Measurements from ENCODE around the gene MED15. TPM values are rescaled to one million over a fixed set of nuclear protein-coding genes. Genes with fewer than 3 reads are reported as not detected.
"Not testable (repeated sequence)": the region's sequence is repeated elsewhere in the genome, so short reads cannot be mapped to it uniquely, and the experiment has no call there.

MED15 gene
- total RNA-seq, 4 donors from 2014 or later = 37.5 to 69.4 (median 52.7) TPM

DNA sequence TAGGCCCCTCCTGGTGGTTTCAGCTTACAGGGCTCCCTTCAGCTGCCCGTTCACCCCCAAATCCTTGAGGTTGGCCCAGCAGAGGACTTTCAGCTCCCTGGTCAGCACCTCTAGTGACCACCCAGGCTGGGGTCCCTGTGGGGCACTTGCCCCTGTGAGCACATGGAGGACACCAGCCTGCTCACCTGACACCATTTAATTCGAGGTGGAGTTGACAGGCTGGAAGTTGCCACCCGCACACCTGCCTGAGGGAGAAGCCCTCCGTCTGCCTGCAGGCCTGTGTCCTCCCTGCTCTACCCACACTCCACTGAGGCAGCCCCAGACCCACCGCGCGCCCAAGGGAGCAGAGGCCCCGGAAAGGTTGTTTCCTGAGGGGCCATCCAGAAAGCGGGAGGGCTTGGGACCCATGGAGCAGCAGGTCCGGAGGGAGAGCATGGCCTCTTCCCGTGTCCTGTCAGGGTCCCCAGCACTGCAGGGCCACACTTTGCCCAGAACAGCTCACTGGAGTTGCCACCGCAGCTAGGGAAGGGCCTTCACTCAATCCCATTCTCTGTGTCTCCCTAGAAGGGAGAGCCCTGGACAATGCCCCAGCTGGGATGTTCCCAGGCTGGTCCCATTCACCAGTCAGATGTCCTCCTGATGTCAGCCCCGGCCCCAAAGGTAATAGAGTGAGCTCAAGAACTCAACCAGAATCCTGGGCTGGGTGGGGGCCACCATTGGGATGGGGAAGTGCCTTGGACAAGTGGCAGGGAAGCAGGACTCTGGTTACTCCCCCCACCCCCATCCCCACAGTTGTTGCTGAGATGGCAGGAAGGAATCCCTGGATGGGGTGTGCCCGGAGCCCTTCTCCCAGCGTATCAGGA, 82.4 kb downstream of the MED15 start:
- H3K36me3 ChIP-seq = peaks cover 0 to 31% of the 10 kb centered on the region in 2 donors
- in situ Hi-C loops (cut with MboI; ENCODE audit: low sequenced_read_pairs in 4 of 4) (no loop called here), intact Hi-C loops (cut with DNase I; ENCODE audit: low total_unique reads) (no loop called here)
- TF ChIP-seq POLR2A (IDR thresholded peaks at IDR 0.05) = no peak
- TF ChIP-seq, protein P1, sequence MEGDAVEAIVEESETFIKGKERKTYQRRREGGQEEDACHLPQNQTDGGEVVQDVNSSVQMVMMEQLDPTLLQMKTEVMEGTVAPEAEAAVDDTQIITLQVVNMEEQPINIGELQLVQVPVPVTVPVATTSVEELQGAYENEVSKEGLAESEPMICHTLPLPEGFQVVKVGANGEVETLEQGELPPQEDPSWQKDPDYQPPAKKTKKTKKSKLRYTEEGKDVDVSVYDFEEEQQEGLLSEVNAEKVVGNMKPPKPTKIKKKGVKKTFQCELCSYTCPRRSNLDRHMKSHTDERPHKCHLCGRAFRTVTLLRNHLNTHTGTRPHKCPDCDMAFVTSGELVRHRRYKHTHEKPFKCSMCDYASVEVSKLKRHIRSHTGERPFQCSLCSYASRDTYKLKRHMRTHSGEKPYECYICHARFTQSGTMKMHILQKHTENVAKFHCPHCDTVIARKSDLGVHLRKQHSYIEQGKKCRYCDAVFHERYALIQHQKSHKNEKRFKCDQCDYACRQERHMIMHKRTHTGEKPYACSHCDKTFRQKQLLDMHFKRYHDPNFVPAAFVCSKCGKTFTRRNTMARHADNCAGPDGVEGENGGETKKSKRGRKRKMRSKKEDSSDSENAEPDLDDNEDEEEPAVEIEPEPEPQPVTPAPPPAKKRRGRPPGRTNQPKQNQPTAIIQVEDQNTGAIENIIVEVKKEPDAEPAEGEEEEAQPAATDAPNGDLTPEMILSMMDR (IDR thresholded peaks at IDR 0.05 in 4 of 5, conservative IDR thresholded peaks at IDR 0.05 in 1 of 5) = no peak
- H3K27ac ChIP-seq = no peak overlapping the region
- DNase-seq = no peak
- H3K9me3 ChIP-seq = no peaks in the 10 kb centered on the region
- H3K4me1 ChIP-seq = no peaks in the 10 kb centered on the region
- H3K27me3 ChIP-seq = no peaks in the 10 kb centered on the region
- no peak overlapping the region for H3K4me3 ChIP-seq
- no peak for ATAC-seq

DNA sequence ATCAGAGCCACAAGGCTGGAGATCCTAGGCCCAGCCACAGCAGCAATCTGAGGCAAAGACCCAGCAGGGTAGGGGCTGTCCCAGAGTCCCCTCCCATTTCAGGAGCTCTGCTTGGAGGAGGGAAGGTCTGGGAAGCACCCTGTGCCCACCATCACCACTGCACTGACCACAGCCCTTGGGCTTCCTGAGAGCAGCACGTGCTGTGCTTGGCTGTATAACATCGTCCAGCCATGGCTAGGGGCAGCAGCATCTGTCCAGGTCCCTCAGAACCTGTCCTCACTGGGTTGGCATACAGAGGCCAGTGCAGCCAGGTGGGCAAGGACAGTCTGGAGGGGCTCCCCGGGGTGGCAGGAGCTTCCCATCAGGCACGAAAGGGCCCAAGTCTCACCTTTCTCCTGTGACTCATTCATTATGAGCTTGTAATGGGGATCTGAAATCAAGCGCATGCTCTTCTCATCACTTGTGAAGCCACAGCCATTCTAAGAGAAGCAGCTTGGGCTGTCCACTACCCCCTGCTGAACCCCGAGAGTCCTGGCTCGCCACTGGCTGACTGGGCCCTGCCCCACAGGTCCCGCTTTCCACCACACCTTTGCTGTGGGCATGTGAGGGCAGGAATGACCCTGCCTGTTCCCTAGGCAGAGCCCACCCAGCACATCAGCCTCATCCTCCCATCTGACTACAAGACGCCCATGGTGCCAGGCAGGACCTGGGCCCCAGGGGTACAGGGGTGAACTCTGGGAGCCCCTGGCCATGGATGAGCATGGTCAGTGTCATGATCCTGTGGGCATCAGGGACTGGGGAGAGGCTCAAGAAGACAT, 83.3 kb downstream of the MED15 start:
- H3K4me3 ChIP-seq = no peak overlapping the region
- H3K36me3 ChIP-seq = peaks cover 0 to 23% of the 10 kb centered on the region in 2 donors
- DNase-seq = no peak
- no peak for TF ChIP-seq POLR2A (IDR thresholded peaks at IDR 0.05)
- TF ChIP-seq, protein P1 (IDR thresholded peaks at IDR 0.05 in 4 of 5, conservative IDR thresholded peaks at IDR 0.05 in 1 of 5) = no peak
- in situ Hi-C loops (cut with MboI; ENCODE audit: low sequenced_read_pairs in 4 of 4) = no loop called here
- no peaks in the 10 kb centered on the region for H3K9me3 ChIP-seq
- H3K27me3 ChIP-seq = no peaks in the 10 kb centered on the region
- intact Hi-C loops (cut with DNase I; ENCODE audit: low total_unique reads) = no loop called here
- no peaks in the 10 kb centered on the region for H3K4me1 ChIP-seq
- ATAC-seq = no peak
- no peak overlapping the region for H3K27ac ChIP-seq

DNA sequence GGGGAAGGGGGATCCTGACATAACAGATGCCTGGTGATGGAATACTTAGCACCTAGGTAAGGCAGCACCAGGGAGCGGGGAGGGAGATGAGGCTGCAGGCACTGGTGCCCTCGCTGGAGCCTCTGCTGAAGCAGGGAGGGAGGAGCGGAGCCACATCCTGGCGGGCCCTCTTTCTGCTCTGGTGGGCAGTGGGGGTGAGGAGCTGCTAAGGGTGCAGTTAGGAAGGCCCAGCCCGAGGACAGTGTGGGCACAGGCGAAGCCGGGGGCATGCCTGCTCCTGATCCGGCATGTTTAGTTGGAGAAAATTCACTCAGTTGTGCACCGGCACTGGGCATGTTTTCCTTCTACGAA, 83.9 kb downstream of the MED15 start:
- ATAC-seq (no peak), DNase-seq (no peak)
- in situ Hi-C loops (cut with MboI; ENCODE audit: low sequenced_read_pairs in 4 of 4) = no loop called here
- TF ChIP-seq POLR2A (IDR thresholded peaks at IDR 0.05) = no peak
- TF ChIP-seq, protein P1 (IDR thresholded peaks at IDR 0.05 in 4 of 5, conservative IDR thresholded peaks at IDR 0.05 in 1 of 5) = no peak
- H3K36me3 ChIP-seq = peaks cover 0 to 17% of the 10 kb centered on the region in 2 donors
- H3K4me3 ChIP-seq = no peak overlapping the region
- H3K27me3 ChIP-seq = no peaks in the 10 kb centered on the region
- no peaks in the 10 kb centered on the region for H3K4me1 ChIP-seq
- no peaks in the 10 kb centered on the region for H3K9me3 ChIP-seq
- no peak overlapping the region for H3K27ac ChIP-seq
- intact Hi-C loops (cut with DNase I; ENCODE audit: low total_unique reads) = no loop called here

DNA sequence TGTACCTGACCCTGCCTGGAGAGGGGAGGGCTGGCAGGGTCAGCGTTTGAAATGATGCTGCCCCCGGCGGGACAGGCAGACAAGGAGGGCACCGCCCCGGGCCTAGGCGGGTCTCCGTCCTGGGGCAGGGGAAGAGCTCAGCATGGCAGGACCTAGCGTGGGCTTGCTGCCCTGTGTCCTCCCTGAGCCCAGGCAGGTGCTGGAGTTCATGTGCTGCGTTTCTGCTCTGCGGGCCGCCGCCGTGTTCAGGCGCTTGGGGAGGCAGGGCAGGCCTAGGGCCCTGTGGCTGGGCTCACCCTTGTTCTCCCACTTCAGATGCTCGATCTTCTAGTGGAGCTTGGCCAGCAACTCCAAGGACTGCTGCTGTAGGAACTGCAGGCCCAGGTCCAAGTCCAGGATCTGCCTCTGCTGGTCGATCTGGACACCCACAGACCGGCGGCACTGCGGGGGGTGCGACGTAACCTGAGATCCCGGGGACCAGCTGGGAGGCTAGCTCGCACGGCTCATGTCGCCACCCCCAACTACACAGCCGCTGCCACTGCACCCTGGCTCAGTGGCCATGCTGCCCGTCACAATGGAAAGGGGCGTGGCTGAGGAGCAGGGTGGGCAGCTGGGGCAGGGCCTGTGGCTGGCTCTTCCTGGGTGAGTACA, 84.4 kb downstream of the MED15 start:
- in situ Hi-C loops (cut with MboI; ENCODE audit: low sequenced_read_pairs in 4 of 4) = no loop called here
- Histone ChIP-seq H3K36me3 (peaks cover 0 to 12% of the 10 kb centered on the region in 2 donors), H3K27me3 (no peaks in the 10 kb centered on the region), H3K27ac (no peak overlapping the region), H3K9me3 (no peaks in the 10 kb centered on the region), H3K4me3 (no peak overlapping the region), H3K4me1 (no peaks in the 10 kb centered on the region)
- TF ChIP-seq, protein P1 (IDR thresholded peaks at IDR 0.05 in 4 of 5, conservative IDR thresholded peaks at IDR 0.05 in 1 of 5) = no peak
- no peak for TF ChIP-seq POLR2A (IDR thresholded peaks at IDR 0.05)
- intact Hi-C loops (cut with DNase I; ENCODE audit: low total_unique reads) = no loop called here
- ATAC-seq (no peak), DNase-seq (no peak)

DNA sequence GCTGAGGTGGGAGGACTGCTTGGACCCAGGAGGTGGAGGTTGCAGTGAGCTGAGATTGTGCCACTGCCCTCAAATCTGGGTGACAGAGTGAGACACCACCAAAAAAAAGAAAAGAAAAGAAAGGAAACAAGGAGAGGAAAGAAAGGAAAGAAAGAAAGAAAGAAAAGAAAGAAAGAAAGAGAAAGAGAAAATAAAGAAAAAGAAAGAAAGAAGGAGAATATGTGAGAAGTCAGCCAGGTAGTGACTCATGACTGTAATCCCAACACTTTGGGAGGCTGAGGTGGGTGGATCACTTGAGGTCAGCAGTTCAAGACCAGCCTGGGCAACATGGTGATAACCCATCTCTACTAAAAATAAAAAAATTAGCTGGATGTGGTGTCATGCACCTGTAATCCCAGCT, 86.6 kb downstream of the MED15 start:
- in situ Hi-C loops (cut with MboI; ENCODE audit: low sequenced_read_pairs in 4 of 4); H3K36me3 ChIP-seq: not testable (repeated sequence)

DNA sequence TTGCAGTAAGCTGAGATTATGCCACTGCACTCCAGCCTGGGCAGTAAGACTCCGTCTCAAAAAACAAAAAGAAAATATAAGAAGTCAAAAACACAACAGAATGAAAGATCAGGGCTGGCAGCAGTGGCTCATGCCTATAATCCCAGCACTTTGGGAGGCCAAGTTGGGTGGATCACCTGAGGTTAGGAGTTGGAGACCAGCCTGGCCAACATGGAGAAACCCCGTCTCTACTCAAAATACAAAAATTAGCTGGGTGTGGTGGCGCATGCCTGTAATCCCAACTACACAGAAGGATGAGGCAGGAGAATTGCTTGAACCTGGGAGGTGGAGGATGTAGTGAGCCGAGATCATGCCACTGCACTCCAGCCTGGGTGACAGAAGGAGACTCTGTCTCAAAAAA, 87.1 kb downstream of the MED15 start:
- H3K9me3 ChIP-seq; H3K36me3 ChIP-seq; DNase-seq; intact Hi-C loops (cut with DNase I; ENCODE audit: low total_unique reads); H3K27ac ChIP-seq; ATAC-seq; H3K4me1 ChIP-seq; H3K4me3 ChIP-seq; H3K27me3 ChIP-seq; in situ Hi-C loops (cut with MboI; ENCODE audit: low sequenced_read_pairs in 4 of 4): not testable (repeated sequence)

More for the DNA sequence above, 86.6 kb downstream of the MED15 start:
- ATAC-seq; H3K4me3 ChIP-seq; H3K4me1 ChIP-seq; intact Hi-C loops (cut with DNase I; ENCODE audit: low total_unique reads); DNase-seq; H3K9me3 ChIP-seq; H3K27me3 ChIP-seq; H3K27ac ChIP-seq: not testable (repeated sequence)

All from gastrocnemius medialis (tissue), 4 donors.